Hematopoietic multipotent progenitor cell treated with erythropoietin and hydrocortisone succinate and interleukin-3 and kit ligand, for 15 days (in vitro differentiated cells): Measurements from ENCODE around the gene FKBP1B.
"Not testable (repeated sequence)": the region's sequence is repeated elsewhere in the genome, so short reads cannot be mapped to it uniquely, and the experiment has no call there.

Experiments used
- DNase-seq: peaks from one replicate; pipeline ENCODE4 v3.0.0-alpha.2; 2015; ENCODE audit warnings: low spot score

Gene FKBP1B

DNA sequence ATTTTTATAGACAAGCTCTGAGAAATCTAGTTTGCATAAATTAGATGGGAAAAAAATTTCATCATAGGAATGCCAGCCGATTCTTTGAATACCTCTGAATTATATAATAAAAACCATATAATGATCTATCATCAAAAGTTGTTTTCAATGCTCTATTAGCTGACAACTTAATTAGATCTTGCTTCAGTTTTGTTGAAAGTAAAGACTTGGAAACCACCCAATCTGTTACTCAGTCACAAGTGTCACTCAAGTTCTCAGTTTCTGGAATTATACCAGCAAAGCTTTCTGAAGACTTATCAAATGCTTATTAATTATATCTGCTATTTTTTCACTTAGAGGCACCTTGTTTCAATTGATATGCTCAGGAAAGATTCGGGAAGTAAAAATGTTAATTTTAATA is 52.5 kb downstream of the FKBP1B start:
- no peak for DNase-seq

DNA sequence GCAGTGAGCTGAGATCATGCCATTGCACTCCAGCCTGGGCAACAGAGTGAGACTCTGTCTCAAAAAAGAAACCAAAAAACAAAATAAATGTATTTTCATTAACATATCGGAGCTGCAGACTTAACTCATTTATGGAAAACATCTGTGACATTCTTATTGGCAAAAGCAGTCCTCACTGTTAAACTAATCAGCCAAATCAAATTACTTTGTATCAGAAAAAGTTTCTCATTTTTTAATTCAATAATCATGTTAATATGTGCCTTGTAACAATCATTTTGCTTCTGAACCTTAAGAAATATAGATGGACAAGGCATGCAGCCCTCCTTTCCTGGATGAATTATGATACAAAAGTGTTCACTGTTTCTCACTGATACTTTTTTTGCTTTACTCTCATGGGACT is 53.1 kb downstream of the FKBP1B start:
- DNase-seq = no peak

DNA sequence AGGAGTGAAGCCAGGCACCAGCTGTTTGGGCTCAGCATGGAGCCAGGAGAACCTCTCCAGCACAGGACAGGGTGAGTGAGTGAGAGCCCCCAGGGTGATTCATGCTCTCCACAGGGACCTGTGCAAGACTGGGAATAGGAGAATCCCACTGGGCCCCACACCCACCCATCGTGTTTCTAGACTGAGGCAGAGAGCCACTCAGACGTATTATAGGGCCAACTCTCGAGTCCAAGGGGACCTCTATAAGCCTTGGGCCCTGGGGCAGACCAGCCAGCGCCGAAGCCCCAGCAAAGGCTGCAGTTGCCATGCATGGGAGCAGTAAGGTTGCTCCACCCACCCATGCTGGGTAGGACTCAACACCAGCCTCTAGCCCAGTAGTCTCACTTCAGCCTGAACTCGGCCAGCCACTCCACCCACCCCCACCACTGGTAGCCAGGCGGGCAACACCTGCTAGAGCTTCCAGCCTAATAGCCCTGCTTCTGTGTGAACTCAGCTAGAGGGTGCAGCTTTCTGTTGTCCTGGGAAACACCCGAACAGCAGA is 54.6 kb downstream of the FKBP1B start:
- DNase-seq = no peak

DNA sequence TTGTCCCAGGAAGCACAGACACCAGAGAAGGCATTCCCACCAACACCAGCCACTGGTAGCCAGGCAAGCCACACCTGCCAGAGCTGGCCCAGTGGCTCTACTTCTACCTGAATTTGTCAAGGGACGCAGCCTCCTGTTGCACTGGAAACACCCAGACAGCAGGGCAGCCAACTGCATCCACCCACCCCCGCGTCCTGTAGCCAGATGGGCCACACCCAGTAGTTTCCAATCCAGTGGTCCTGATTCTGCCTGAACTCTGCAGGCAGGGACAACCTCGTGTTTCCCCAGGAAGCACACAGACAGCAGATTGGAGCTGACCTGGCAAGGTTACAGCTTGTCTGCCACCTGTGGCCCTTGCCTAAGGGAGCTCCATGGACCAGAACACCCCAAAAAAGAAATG is 55.4 kb downstream of the FKBP1B start:
- no peak for DNase-seq

DNA sequence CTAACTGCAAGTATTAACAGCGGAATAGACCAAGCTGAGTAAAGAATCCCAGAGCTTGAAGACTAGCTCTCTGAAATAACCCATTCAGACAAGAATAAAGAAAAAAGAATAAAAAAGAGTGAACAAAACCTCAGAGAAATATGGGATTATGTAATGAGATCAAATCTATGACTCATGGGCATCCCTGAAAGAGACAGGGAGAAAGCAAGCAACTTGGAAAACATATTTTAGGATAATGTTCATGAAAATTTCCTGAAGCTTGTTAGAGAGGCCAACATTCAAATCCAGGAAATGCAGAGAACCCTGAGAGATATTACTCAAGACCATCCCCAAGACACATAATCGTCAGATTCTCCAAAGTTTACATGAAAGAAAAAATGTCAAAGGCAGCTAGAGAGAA is 56.3 kb downstream of the FKBP1B start:
- DNase-seq = no peak

DNA sequence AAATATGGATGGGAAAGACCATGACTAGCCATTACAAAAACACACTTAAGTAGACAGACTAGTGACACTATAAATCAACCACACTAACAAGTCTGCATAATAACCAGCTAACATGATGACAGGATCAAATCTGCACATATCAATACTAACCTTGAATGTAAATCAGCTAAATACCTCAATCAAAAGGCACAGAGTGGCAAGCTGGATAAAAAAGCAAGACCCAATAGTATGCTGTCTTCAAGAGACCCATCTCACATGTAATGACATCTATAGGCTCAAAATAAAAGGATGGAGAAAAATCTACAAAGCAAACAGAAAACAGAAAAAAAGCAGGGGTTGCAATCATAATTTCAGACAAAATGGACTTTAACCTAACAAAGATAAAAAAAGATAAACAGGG is 57.2 kb downstream of the FKBP1B start:
- no peak for DNase-seq

DNA sequence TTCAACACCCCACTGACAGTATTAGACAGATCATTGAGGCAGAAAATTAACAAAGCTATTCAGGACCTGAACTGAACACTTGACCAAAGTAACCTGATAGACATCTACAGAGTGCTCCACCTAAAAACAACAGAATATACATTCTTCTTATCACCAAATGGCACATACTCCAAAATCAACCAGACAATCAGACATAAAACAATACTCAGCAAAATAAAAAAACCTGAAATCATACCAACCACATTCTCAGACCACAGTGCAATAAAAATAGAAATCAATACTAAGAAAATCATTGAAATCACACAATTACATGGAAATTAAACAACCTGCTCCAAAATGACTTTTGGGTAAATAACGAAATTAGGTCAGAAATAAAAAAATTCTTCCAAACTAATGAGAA is 57.8 kb downstream of the FKBP1B start:
- DNase-seq = no peak

DNA sequence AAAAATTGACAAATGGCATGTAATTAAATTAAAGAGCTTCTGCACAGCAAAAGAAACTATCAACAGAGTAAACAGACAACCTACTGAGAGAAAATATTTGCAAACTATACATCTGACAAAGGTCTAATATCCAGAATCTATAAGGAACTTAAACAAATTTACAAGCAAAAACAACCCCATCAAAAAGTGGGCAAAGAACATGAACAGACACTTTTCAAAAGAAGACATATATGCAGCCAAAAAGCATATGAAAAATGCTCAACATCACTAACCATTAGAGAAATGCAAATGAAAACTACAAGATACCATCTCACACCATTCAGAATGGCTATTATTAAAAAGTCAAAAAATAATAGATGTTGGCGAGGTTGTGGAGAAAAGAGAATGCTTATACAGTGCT is 59.9 kb downstream of the FKBP1B start:
- not testable (repeated sequence) for DNase-seq

DNA sequence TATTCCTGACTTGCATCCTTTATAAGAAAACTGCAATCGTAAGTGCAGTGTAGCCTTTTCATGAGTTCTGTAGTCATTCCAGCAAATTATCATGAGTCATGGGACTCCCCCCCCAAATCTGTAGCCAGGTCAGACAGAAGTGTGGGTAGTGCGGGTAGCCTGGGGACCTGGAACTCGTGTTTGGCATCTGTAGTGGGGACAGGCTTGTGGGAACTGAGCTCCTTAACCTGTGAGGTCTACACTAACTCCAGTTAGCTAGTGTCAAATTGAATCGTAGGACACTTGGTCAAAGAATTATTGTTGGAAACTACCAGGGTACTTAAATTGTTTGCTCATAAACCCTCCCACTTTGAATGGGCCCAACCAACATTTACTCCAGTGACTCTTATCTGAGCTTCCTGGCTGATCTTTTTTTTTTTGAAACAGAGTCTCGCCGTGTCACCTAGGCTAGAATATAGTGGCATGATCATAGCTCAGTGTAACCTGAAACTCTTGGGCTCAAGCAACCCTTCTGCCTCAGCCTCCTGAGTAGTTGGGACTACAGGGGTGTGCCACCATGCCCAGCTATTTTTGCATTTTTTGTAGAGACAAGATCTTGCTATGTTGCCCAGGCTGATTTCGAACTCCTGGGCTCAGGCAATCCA is 61.2 kb downstream of the FKBP1B start:
- DNase-seq = no peak

DNA sequence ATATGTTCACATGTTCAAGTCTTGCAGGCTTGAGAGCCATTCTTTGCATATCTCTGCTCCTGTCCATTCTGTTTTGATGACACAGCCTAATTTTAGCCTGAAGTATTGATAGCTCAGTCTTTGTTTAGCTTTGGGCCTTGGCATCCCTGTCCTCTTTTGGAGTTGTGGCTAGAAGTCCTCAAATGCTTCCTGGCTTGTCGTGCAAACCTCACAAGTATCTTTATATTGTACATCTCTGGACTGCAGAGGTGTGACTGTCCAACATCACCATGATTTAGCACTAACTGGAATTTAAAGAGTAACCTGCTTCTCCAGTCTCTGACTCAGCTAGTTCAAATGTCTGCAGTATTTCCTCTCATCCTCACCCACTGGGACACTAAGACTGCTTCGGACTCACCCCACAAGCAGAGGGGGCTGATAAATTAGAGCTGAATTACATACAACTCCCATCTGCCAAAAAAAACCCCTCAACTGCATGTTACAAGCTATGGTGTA is 61.9 kb downstream of the FKBP1B start:
- DNase-seq = no peak
